K562 (cell line): ENCODE measurements around the gene CFDP1. TPM values are rescaled to one million over a fixed set of nuclear protein-coding genes. Genes with fewer than 3 reads are reported as not detected.

Experiments
- ATAC-seq: fragments of 200-7000 bp; cut with Tn5 transposase; 3 replicates; pipeline ENCODE4 v1.9.1; 2020; ENCODE audit warnings: moderate library complexity
- BruUV-seq: library from RNA; stranded (reverse); fragments of 400-500 nt; replicated peaks from 2 replicates; lab custom pipeline; 2021; lab: Mats Ljungman, UMichigan
- CTCF ChIA-PET: fragments of 300-600 bp; formaldehyde crosslinking; extraction: SDS; loops from one replicate; lab custom pipeline; 2021; ENCODE audit warnings: low intra/inter-chr PET ratio; lab: Yijun Ruan, JAX
- POLR2A ChIA-PET: fragments of 300-600, 350-650 bp; sonication (Branson Sonifier 250); formaldehyde crosslinking; extraction: SDS; loops from one replicate; lab custom pipeline; 2021; ENCODE audit warnings: antibody characterized with exemption, inconsistent platforms; lab: Yijun Ruan, JAX
- DNase-seq, 4 experiments: peaks; one replicate each; pipeline versions ENCODE4 v3.0.0 to v3.0.0-alpha.2; 2011 to 2018; ENCODE audit warnings: low spot score in 3 of 4, mixed read lengths in 3 of 4; ENCODE audit errors: extremely low read depth in 1 of 4
- FAIRE-seq: peaks from 2 replicates; lab custom pipeline; 2011; peaks lifted over from hg19 to GRCh38; lab: Jason Lieb, UNC
- H2AFZ ChIP-seq: 2 replicates; pipeline ENCODE4 v1.6.0; 2011; ENCODE audit warnings: low read depth, low read length, control low read depth, inconsistent platforms
- H3K27ac ChIP-seq: fragments of 200-600 bp; 3 replicates; pipeline ENCODE4 v1.8.0; 2011; ENCODE audit warnings: low read depth, mild to moderate bottlenecking, control low read depth, inconsistent platforms, low read length, moderate library complexity, mixed read lengths; ENCODE audit errors: extremely low read depth
- H3K27me3 ChIP-seq, 2 experiments: fragments of 300-600 bp in 1 of 2; 2 replicates in 1 of 2; 3 replicates in 1 of 2; pipeline versions ENCODE4 v1.6.0 to v1.8.0; 2011; ENCODE audit warnings: inconsistent platforms in 2 of 2, low read length in 2 of 2, mild to moderate bottlenecking in 1 of 2, mixed read lengths in 1 of 2, moderate library complexity in 1 of 2; ENCODE audit not compliant: control insufficient read depth in 2 of 2, insufficient read depth in 2 of 2
- H3K36me3 ChIP-seq: fragments of 300-600 bp; 3 replicates; pipeline ENCODE4 v1.8.0; 2011; ENCODE audit warnings: mild to moderate bottlenecking, low read length, inconsistent platforms; ENCODE audit not compliant: control insufficient read depth, insufficient read depth
- H3K4me1 ChIP-seq, 2 experiments: fragments of 200-600 bp in 1 of 2; replicated peaks in 1 of 2; 2 replicates in 1 of 2; 3 replicates in 1 of 2; pipeline versions ENCODE4 v1.5.1 to v1.8.0; 2011; ENCODE audit warnings: inconsistent platforms in 2 of 2, low read length in 2 of 2, mild to moderate bottlenecking in 1 of 2, mixed read lengths in 1 of 2, moderate library complexity in 1 of 2; ENCODE audit not compliant: control insufficient read depth in 2 of 2, insufficient read depth in 2 of 2
- H3K4me2 ChIP-seq: 2 replicates; pipeline ENCODE4 v1.6.1; 2011; ENCODE audit warnings: low read length, control low read depth, inconsistent platforms, mixed read lengths; ENCODE audit not compliant: insufficient read depth
- H3K4me3 ChIP-seq: fragments of 200-600 bp; sonication (generic), shearing (Covaris generic); 2 replicates; pipeline ENCODE4 v1.5.1; 2016; ENCODE audit warnings: control low read depth, inconsistent platforms
- H3K79me2 ChIP-seq: fragments of 200-600 bp; 3 replicates; pipeline ENCODE4 v1.8.0; 2011; ENCODE audit warnings: low read length, inconsistent platforms; ENCODE audit not compliant: control insufficient read depth, insufficient read depth
- H3K9ac ChIP-seq, 2 experiments: 2 replicates each; pipeline versions ENCODE4 v1.6.0 to v1.6.1; 2011; ENCODE audit warnings: low read depth in 2 of 2, low read length in 2 of 2, control low read depth in 1 of 2, inconsistent platforms in 1 of 2, mild to moderate bottlenecking in 1 of 2, mixed read lengths in 1 of 2; ENCODE audit not compliant: insufficient read depth in 1 of 2
- H3K9me1 ChIP-seq: one replicate; pipeline ENCODE4 v1.6.0; 2011; ENCODE audit warnings: inconsistent platforms, mild to moderate bottlenecking, low read length, moderate library complexity; ENCODE audit not compliant: control insufficient read depth, insufficient read depth
- H3K9me3 ChIP-seq: replicated peaks from 2 replicates; pipeline ENCODE4 v1.5.1; 2011; ENCODE audit warnings: low read depth, low read length, inconsistent platforms; ENCODE audit not compliant: control insufficient read depth, insufficient read depth
- H4K20me1 ChIP-seq: replicated peaks from 2 replicates; pipeline ENCODE4 v1.6.1; 2011; ENCODE audit warnings: low read length, inconsistent platforms, mixed read lengths; ENCODE audit not compliant: control insufficient read depth, insufficient read depth
- AFF4 ChIP-seq: sonication (generic); formaldehyde crosslinking; IDR thresholded peaks from 2 replicates; pipeline ENCODE4 v1.8.0; 2023; ENCODE audit warnings: mild to moderate bottlenecking, missing genetic modification reagents
- BHLHE40 ChIP-seq: IDR thresholded peaks from 2 replicates; pipeline ENCODE4 v1.6.1; 2011; ENCODE audit warnings: low read length, improper control_type of control experiment
- GABPB2 ChIP-seq: fragments of 250-450 bp; sonication (Bioruptor Pico); conservative IDR thresholded peaks from 2 replicates; pipeline ENCODE4 v1.5.1; 2021; ENCODE audit warnings: mild to moderate bottlenecking
- IFI16 ChIP-seq: fragments of 250-450 bp; sonication (Bioruptor Pico); IDR thresholded peaks from 2 replicates; pipeline ENCODE4 v2.1.2; 2022; ENCODE audit warnings: mild to moderate bottlenecking, inconsistent platforms
- MNT ChIP-seq, 2 experiments: fragments of 450-650 bp; conservative IDR thresholded peaks; 2 replicates each; pipeline ENCODE4 v1.6.1; 2017; ENCODE audit warnings: mild to moderate bottlenecking in 2 of 2, moderate library complexity in 2 of 2
- NKRF ChIP-seq: fragments of 450-650 bp; IDR thresholded peaks from 2 replicates; pipeline ENCODE4 v1.6.1; 2016; ENCODE audit warnings: borderline replicate concordance
- OTX1 ChIP-seq: fragments of 450-650 bp; formaldehyde crosslinking; IDR thresholded peaks from 2 replicates; pipeline ENCODE4 v1.4.0; 2022; ENCODE audit warnings: mild to moderate bottlenecking
- RBM22 ChIP-seq: fragments of 200-400 bp; formaldehyde crosslinking; IDR thresholded peaks from 2 replicates; pipeline ENCODE4 v1.6.1; 2018; ENCODE audit warnings: low read length, low read depth; ENCODE audit not compliant: poor library complexity, severe bottlenecking
- SMAD1 ChIP-seq: fragments of 150-350 bp; IDR thresholded peaks from 2 replicates; pipeline ENCODE4 v1.6.1; 2014; ENCODE audit warnings: low read length, low read depth; ENCODE audit not compliant: partially characterized antibody
- SMARCE1 ChIP-seq: fragments of 450-650 bp; IDR thresholded peaks from 2 replicates; pipeline ENCODE4 v1.7.1; 2016; ENCODE audit warnings: mild to moderate bottlenecking
- SPI1 ChIP-seq: IDR thresholded peaks from 2 replicates; pipeline ENCODE4 v1.6.1; 2011; ENCODE audit warnings: low read depth, low read length, control low read depth, borderline replicate concordance
- ZNF23 ChIP-seq: fragments of 250-450 bp; sonication (Bioruptor Pico); IDR thresholded peaks from 2 replicates; pipeline ENCODE4 v1.4.0; 2020; ENCODE audit warnings: mild to moderate bottlenecking
- ZNF766 ChIP-seq: fragments of 200-800 bp; sonication (Bioruptor generic); conservative IDR thresholded peaks from 2 replicates; pipeline ENCODE4 v1.6.1; 2016; ENCODE audit warnings: missing genetic modification characterization, missing compliant biosample characterization
- WGBS: fragments of 100-300 bp; shearing (Covaris generic); methylation state at CpG from one replicate; pipeline ENCODE4 v1.1.6; 2016; ENCODE audit warnings: low coverage, mixed read lengths; ENCODE audit not compliant: insufficient coverage; ENCODE audit errors: missing lambda C conversion rate; 5-methylcytosine and 5-hydroxymethylcytosine counted together
- in situ Hi-C: fragments of 300-500 bp; cut with MboI; formaldehyde crosslinking; loops from 4 replicates; pipeline ENCODE4 v1.15.0; 2018; ENCODE audit warnings: inconsistent platforms, mixed read lengths
- intact Hi-C: fragments of 100-400 bp; cut with micrococcal nuclease; formaldehyde crosslinking; loops from 2 replicates; pipeline ENCODE4 v1.14.2; 2022
- polyA plus RNA-seq, 8 experiments: library from polyadenylated mRNA; depleted of rRNA in 4 of 8; stranded (reverse) in 5 of 8; unstranded in 3 of 8; fragments of >200 nt; fragmentation: Nextera tagmentation in 2 of 8; fragmentation: Illumina TruSeq in 1 of 8; extraction: Ambion mirVana in 2 of 8; extraction: Trizol in 1 of 8; gene quantifications; 2 replicates each; pipeline versions ENCODE4 v1.2.1 to v1.2.3, GENCODE V29; 2011 to 2014; ENCODE audit warnings: inconsistent platforms in 1 of 8, missing spikeins in 1 of 8
- total RNA-seq, 7 experiments: library from RNA; depleted of rRNA in 6 of 7; stranded (reverse); fragments of >200 nt in 6 of 7; fragmentation: Illumina TruSeq in 2 of 7; extraction: Trizol in 2 of 7; gene quantifications; 2 replicates each; pipeline versions ENCODE4 v1.2.1 to v1.2.3, GENCODE V29; 2011 to 2021; ENCODE audit warnings: low replicate concordance in 1 of 7

Gene CFDP1
- total and polyA plus RNA-seq, 9 of the 15 experiments (the other 6 are each of a cell fraction or from before 2014, with no cell fraction given) = 31.5 to 78.4 (median 61.7) TPM

GRCh38 chr16:75317101-75317522 lies 116.2 kb downstream of the CFDP1 start:
- Histone ChIP-seq H3K4me1 (peaks cover 2 to 10% of the 10 kb centered on the region in 2 experiments; a peak in 4 of 5 replicates), H3K4me2 (peak overlapping the region; percentile 9; the same call in 1 of the 2 replicates), H3K9me3 (no peaks in the 10 kb centered on the region), H2AFZ (peak overlapping the region; percentile 69), H3K79me2 (no peaks in the 10 kb centered on the region), H3K9me1 (no peaks in the 10 kb centered on the region), H4K20me1 (no peaks in the 10 kb centered on the region), H3K4me3 (no peak overlapping the region), H3K27ac (peak overlapping the region; percentile 62), H3K9ac (peak overlapping the region; percentile 11 to 13; a peak in 2 of 4 replicates), H3K27me3 (no peaks in the 10 kb centered on the region), H3K36me3 (peaks cover 4% of the 10 kb centered on the region; the same call in 1 of the 3 replicates)
- intact Hi-C loops = no loop called here
- in situ Hi-C loops = no loop called here
- no TSS peak for BruUV-seq
- POLR2A ChIA-PET = interaction anchor here (1.0 kb wide), 1 partner anchor 9 kb away, joined by 3 read pairs; no protein-coding TSS in a partner anchor
- ATAC-seq (peak; percentile 81), DNase-seq (peak in 2 of 4 experiments; percentile 34 to 58), FAIRE-seq (peak; percentile 84)
- CTCF ChIA-PET = no interaction called here
- 35% methylated on average over 7 of the region's 7 CpGs for WGBS
- TF ChIP-seq BHLHE40 = no peak
- no peak for TF ChIP-seq NKRF
- TF ChIP-seq IFI16 = no peak
- TF ChIP-seq MNT (conservative IDR thresholded peaks at IDR 0.05) = no peak
- no peak for TF ChIP-seq SMAD1
- no peak for TF ChIP-seq RBM22
- TF ChIP-seq ZNF766 = peak; percentile 87
- no peak for TF ChIP-seq ZNF23 (CRISPR knock-in tag)
- TF ChIP-seq SMARCE1 = 0 out of 2 replicates have a peak, but pooled peaks have one; percentile 16
- TF ChIP-seq SPI1 = peak; percentile 19; the same call in 1 of the 2 replicates
- TF ChIP-seq OTX1 (CRISPR knock-in tag) = no peak
- no peak for TF ChIP-seq GABPB2
- no peak for TF ChIP-seq AFF4
